Muscle of arm (tissue), 12 donors: ENCODE data around the gene C4A. TPM values are rescaled to one million over a fixed set of nuclear protein-coding genes. Genes with fewer than 3 reads are reported as not detected.
"Not testable (repeated sequence)": the region's sequence is repeated elsewhere in the genome, so short reads cannot be mapped to it uniquely, and the experiment has no call there.

ENCODE experiments used
- DNase-seq: peaks from one replicate; pipeline ENCODE4 v3.0.0-alpha.2; 2013
- polyA plus RNA-seq, 12 donors: library from polyadenylated mRNA; unstranded; fragments of 120-200 nt; gene quantifications; one replicate each; pipeline ENCODE4 v1.2.1, GENCODE V29; 2013; ENCODE audit not compliant: insufficient read length in 12 of 12

The C4A gene
- polyA plus RNA-seq, 12 donors: 4.4 to 20.3 (median 10.1) TPM; not detected in 2

DNA sequence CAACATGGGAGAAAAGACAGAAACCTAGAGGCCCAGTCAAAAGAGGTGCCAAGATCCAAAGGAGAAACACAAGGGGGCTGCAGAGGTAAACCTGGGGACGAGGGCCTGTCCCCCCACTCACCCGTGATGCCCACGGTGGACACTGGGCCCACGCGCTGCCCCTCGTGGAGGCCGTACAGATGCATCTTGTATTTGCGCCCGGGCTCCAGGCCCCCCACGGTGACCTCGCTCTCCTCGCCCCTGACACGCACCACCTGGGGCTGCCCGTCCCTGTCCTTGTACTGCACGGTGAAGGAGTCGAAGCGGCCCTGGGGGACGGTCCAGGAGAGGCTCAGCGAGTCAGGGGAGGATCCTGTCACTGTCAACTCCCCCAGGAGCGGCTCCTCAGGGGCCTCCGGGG lies 67.3 kb downstream of the C4A start:
- DNase-seq: not testable (repeated sequence)

DNA sequence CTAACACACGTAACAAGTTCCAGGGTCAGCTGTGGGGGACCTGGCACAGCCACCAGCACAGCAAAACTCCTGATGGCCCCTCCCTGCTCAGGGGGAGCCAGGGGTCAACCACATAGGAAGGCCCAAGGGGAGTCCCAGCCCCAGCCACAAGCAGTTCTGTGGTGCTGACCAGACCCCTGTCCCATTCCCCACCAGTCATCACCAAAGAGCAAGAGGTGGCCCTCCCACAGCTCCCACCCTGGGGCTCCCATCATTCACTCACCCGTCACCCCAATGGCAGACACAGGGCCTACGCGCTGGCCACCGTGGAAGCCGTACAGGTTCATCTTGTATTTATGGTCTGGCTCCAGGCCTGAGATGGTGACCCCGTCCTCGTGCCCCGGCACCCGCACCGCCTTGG lies 67.9 kb downstream of the C4A start:
- DNase-seq: not testable (repeated sequence)

- no peak for DNase-seq
Measured at GRCh38 chr6:32050562-32050961, 68.7 kb downstream of the C4A start.

Other genes with a start within 250 kb of the C4A start
- 100 to 1,000 TPM in 11 of 12 donors, not detected in 1; 100 to 194 (median 129) TPM for gene CLIC1, start 245.5 kb upstream of the C4A start, polyA plus RNA-seq
- 10 to 100 TPM in 6 of 12 donors, 1 to 10 TPM in 5, not detected in 1; 7.4 to 32.2 (median 13.8) TPM for gene MSH5, start 242.1 kb upstream of the C4A start, polyA plus RNA-seq
- gene SAPCD1, start 219.4 kb upstream of the C4A start, polyA plus RNA-seq: 10 to 100 TPM in 1 of 12 donors, 1 to 10 TPM in 9, not detected in 2; 1.6 to 10.7 (median 2.4) TPM
- 1 to 10 TPM in 10 of 12 donors, not detected in 2; 1.1 to 4.1 (median 2.1) TPM for gene VWA7, start 204.7 kb upstream of the C4A start, polyA plus RNA-seq
- 10 to 100 TPM in 11 of 12 donors, not detected in 1; 38.6 to 60.8 (median 45.0) TPM for gene VARS1, start 186.3 kb upstream of the C4A start, polyA plus RNA-seq
- gene LSM2, start 175.1 kb upstream of the C4A start, polyA plus RNA-seq: 10 to 100 TPM in 11 of 12 donors, not detected in 1; 47.5 to 67.9 (median 58.6) TPM
- 1 to 10 TPM in 10 of 12 donors, not detected in 2; 3.6 to 5.5 (median 4.5) TPM for gene HSPA1L, start 166.8 kb upstream of the C4A start, polyA plus RNA-seq
- gene HSPA1A, start 166.5 kb upstream of the C4A start, polyA plus RNA-seq: 100 to 1,000 TPM in 1 of 12 donors, 10 to 100 TPM in 10, not detected in 1; 47.4 to 110 (median 62.3) TPM
- 1,000 to 10,000 TPM in 1 of 12 donors, 100 to 1,000 TPM in 2, 10 to 100 TPM in 9; 28.3 to 1,034 (median 49.7) TPM for gene HSPA1B, start 154.3 kb upstream of the C4A start, polyA plus RNA-seq
- 10 to 100 TPM in 11 of 12 donors, not detected in 1; 14.6 to 32.7 (median 16.0) TPM for gene NEU1, start 119.2 kb upstream of the C4A start, polyA plus RNA-seq
- gene SLC44A4, start 103.1 kb upstream of the C4A start, polyA plus RNA-seq: 10 to 100 TPM in 1 of 12 donors, under 1 TPM in 9, not detected in 2; 0.09 to 25.0 (median 0.23) TPM
- 10 to 100 TPM in 11 of 12 donors, not detected in 1; 26.0 to 62.8 (median 31.4) TPM for gene EHMT2, start 84.4 kb upstream of the C4A start, polyA plus RNA-seq
- 10 to 100 TPM in 5 of 12 donors, 1 to 10 TPM in 6, not detected in 1; 7.5 to 17.3 (median 9.7) TPM for gene ZBTB12, start 80.0 kb upstream of the C4A start, polyA plus RNA-seq
- 10 to 100 TPM in 1 of 12 donors, 1 to 10 TPM in 10, not detected in 1; 4.3 to 21.2 (median 6.9) TPM for gene C2, start 54.3 kb upstream of the C4A start, polyA plus RNA-seq
- gene CFB, start 36.0 kb upstream of the C4A start, polyA plus RNA-seq: 1 to 10 TPM in 9 of 12 donors, under 1 TPM in 1, not detected in 2; 0.97 to 5.8 (median 1.6) TPM
- gene NELFE, start 23.1 kb upstream of the C4A start, polyA plus RNA-seq: 10 to 100 TPM in 11 of 12 donors, not detected in 1; 54.1 to 83.6 (median 59.8) TPM
- 10 to 100 TPM in 11 of 12 donors, not detected in 1; 15.5 to 39.5 (median 28.6) TPM for gene SKIC2, start 22.9 kb upstream of the C4A start, polyA plus RNA-seq
- gene DXO, start 9.9 kb upstream of the C4A start, polyA plus RNA-seq: 10 to 100 TPM in 11 of 12 donors, not detected in 1; 10.8 to 28.9 (median 16.1) TPM
- 10 to 100 TPM in 8 of 12 donors, 1 to 10 TPM in 3, not detected in 1; 7.2 to 23.8 (median 12.3) TPM for gene C4B, start 32.7 kb downstream of the C4A start, polyA plus RNA-seq
- gene CYP21A2, start 56.4 kb downstream of the C4A start, polyA plus RNA-seq: 1 to 10 TPM in 3 of 12 donors, under 1 TPM in 7, not detected in 2; 0.21 to 1.1 (median 0.50) TPM
- gene TNXB, start 127.3 kb downstream of the C4A start, polyA plus RNA-seq: 100 to 1,000 TPM in 8 of 12 donors, 10 to 100 TPM in 3, not detected in 1; 76.2 to 208 (median 119) TPM
- gene ATF6B, start 146.2 kb downstream of the C4A start, polyA plus RNA-seq: 10 to 100 TPM in 11 of 12 donors, not detected in 1; 37.2 to 87.1 (median 43.5) TPM
- 1 to 10 TPM in 10 of 12 donors, not detected in 2; 2.8 to 5.6 (median 4.1) TPM for gene FKBPL, start 148.2 kb downstream of the C4A start, polyA plus RNA-seq
- gene PRRT1, start 169.9 kb downstream of the C4A start, polyA plus RNA-seq: 1 to 10 TPM in 9 of 12 donors, under 1 TPM in 1, not detected in 2; 0.86 to 5.9 (median 1.3) TPM
- 10 to 100 TPM in 11 of 12 donors, not detected in 1; 23.9 to 57.7 (median 32.6) TPM for gene PPT2, start 172.1 kb downstream of the C4A start, polyA plus RNA-seq
- gene EGFL8, start 182.5 kb downstream of the C4A start, polyA plus RNA-seq: 10 to 100 TPM in 11 of 12 donors, not detected in 1; 21.2 to 54.7 (median 27.8) TPM
- gene AGPAT1, start 194.0 kb downstream of the C4A start, polyA plus RNA-seq: 10 to 100 TPM in 11 of 12 donors, not detected in 1; 49.5 to 72.1 (median 60.7) TPM
- 10 to 100 TPM in 11 of 12 donors, not detected in 1; 39.5 to 93.2 (median 46.9) TPM for gene RNF5, start 196.3 kb downstream of the C4A start, polyA plus RNA-seq
- 10 to 100 TPM in 3 of 12 donors, 1 to 10 TPM in 8, not detected in 1; 6.1 to 19.7 (median 7.5) TPM for gene AGER, start 202.2 kb downstream of the C4A start, polyA plus RNA-seq
- gene PBX2, start 208.1 kb downstream of the C4A start, polyA plus RNA-seq: 100 to 1,000 TPM in 9 of 12 donors, 10 to 100 TPM in 3; 93.3 to 186 (median 113) TPM
- 10 to 100 TPM in 2 of 12 donors, 1 to 10 TPM in 9, not detected in 1; 4.5 to 18.0 (median 6.5) TPM for gene GPSM3, start 210.6 kb downstream of the C4A start, polyA plus RNA-seq
- 10 to 100 TPM in 11 of 12 donors, not detected in 1; 14.7 to 35.8 (median 20.4) TPM for gene NOTCH4, start 242.0 kb downstream of the C4A start, polyA plus RNA-seq